ENCODE measurements around the gene CRYBB3. TPM values are rescaled to one million over a fixed set of nuclear protein-coding genes. Genes with fewer than 3 reads are reported as not detected.
A peak's percentile ranks its signal among the peaks of the same experiment; 100 is the strongest.
"Not testable (repeated sequence)": the region's sequence is repeated elsewhere in the genome, so short reads cannot be mapped to it uniquely, and the experiment has no call there.

Gene CRYBB3
- total RNA-seq, 1 donor from 2014 or later, result 0.64 TPM

DNA sequence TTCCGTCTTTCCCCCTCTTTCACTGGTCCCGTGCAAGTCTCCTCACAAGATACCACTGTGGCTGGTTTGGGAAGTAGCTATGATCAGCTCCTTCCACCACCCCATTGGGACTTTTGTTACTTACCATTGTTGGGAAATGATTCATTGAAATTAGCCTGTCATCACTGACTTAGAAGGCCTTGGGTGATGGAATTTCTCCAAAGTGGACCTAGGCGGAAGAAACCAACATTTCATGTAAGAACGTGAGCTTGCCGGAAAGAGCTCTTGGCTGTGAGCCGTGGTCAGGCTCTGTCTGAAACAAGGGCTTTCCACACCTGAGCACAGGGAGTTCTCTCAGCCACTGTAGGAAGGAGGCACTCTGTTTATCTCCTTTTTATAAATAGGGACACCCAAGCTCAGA lies 23.5 kb upstream of the CRYBB3 start:
- peak; percentile 67 for ATAC-seq

GRCh38 chr22:25176799-25177198 lies 22.9 kb upstream of the CRYBB3 start:
- no peak for ATAC-seq

DNA sequence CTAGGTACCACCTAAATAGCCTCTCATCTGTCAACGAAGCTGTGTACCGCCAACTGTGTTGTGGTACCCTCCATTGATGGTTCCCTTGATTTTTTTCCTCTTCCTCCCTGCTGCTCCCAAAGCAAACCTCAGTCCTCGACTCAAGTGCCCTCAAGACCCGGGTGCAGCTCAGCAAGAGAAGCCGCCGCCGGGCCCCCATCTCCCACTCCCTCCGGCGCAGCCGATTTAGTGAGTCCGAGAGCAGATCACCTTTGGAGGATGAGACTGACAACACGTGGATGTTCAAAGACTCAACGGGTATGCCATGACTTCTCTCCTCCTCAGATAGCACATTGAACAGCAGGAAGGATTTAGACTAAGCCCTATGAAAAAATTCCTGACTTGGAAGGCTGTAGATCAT lies 22.4 kb upstream of the CRYBB3 start:
- ATAC-seq, result no peak

- ATAC-seq, result no peak
These were observed 21.8 kb upstream of the CRYBB3 start for GRCh38 chr22:25177895-25178294.

DNA sequence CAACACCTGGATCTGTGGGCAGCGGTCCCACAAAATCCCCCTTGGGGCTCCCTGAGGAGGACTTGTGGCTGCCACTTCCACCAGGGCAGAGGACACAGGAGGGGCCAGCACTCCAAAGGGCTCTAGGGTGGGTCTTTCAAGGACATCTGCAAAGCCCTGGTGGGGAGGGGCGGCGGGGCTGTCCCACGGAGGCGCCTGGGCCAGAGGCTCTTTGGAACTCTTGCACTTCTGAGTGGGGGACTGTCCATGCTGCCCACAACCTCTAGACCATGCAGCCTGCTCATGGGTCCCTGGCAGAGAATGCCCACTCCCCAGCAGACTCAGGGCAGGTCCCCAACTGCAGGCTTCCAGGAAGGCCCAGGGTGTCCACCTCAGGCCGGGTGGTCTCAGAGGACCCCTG lies 21.3 kb upstream of the CRYBB3 start:
- peak; percentile 24 for ATAC-seq

DNA sequence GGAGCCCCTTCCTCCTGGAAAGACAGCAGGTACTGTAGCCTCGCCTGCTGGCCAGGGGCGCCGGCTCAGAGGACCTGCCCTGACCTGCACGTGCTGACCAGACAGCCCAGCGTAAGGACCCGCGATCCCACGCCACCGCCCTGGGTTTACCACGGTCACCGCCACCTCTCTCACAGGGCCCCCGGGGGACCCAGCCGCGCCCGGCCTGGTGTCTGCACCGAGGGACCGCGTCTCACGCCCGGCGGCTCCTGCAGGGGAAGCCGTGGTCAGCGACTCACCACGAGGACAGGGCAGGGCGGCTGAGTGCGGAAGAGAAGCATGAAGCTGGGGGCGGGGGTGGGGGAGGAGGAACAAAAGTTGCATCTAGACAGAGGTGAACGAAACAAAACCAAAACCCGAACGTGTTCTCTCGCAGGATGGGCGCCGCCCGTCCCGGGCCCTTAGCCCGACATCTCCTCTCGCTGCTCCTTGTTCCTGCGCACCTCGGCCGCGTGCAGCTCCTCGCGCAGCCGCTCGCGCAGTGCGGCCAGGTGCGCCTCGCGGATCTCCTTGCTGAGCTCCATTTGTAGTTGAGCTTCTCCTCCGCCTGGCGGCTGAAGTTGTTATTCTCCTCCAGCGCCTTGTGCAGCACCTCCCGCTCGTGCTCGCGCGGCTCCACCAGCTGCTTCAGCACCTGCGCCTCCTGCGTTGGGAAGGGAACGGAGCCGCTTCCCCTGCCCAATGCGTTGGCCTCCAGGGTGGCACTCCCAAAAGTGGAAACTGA lies 20.6 kb upstream of the CRYBB3 start:
- peak; percentile 12 for ATAC-seq

DNA sequence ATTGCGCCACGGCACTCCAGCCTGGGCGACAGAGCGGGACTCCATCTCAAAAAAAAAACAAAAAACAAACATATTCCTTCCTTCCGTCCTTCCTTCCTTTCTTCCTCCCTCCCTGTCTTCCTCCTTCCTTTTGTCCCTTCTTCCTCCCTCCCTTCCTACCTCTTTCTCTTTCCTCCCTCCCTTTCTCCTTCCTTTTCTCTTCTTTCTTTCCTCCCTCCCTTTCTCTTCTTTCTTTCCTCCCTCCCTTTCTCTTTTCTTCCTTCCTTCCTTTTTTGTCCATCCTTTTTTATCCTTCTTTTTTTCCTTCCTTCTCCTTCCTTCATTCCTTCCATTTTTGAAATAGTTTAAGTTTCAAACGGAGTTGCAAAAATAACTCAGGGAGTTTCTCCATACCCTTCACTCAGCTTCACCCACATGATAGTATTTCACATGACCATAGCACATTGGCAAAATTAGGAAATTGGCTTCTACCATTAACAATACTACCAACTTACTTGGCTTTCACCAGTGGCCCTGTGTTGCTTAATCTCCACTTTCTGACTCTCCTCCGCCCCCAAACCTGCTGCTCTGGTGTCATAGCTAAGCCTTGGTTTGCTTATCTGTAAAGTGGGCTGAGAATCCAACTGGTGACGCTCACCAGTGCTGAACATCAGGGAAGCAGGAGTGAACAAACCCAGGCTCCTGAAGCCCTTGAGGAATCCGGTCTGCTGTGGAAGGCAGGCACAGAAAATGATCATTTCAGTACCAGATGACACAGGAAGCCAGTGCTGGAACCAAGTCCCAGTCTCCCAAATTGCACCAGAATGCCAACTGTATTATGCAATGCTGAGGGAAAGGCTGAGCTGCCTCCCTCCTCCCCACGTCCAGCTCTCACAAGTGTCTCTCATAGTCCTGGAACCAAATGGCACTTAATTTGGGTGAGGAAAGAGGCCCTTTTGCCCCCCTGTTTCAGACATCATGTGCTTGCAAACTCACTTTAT lies 17.2 kb upstream of the CRYBB3 start:
- no peak for ATAC-seq

DNA sequence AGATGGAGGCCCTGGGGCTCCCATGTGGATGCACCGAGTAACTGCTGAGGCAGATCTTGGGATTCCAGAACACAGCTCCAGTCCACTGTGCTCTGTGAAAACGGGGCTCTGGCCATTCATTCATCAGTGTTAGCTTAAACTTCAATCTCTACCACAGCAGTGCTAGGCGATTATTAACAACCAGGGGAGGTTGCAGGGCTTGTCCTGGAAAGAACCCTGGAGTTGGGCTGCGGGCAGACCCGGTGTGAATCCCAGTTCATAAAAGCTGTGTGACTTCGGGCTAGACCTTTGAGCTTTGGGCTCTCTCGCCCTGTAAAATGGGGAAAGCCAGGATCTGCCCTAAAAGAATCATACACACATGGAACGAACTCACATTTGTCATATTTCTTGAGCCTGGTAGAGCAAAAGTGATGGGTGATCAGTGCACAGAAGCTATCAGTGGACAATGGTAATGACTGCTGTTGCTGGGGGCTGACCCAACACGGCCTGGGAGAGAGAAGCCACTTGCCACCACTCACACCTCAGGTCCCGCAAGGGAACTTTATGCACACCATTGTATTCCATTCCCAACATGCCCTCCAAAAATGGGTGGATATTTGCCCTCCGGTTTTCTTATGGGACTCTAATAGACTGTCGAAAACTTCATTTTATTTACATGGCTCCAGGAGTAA lies 15.6 kb upstream of the CRYBB3 start:
- ATAC-seq, result no peak

DNA sequence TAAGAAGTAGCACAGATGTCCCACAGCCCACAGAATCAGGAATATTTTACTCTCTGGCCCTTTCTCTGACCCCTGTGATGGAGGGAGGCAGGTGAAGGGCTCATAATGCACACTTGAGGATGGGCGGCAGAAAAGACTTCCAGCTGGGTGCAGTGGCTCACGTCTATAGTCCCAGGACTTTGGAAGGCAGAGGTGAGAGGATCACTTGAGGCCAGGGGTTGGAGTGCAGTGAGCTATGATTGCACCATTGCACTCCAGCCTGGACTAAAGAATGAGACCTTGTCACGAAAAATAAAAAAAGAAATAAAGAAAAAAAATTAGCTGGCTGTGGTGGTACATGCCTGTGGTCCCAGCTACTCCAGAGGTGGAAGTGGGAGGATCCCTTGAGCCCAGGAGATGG lies 13.5 kb upstream of the CRYBB3 start:
- no peak for ATAC-seq

- ATAC-seq, result no peak
These were observed 12.2 kb upstream of the CRYBB3 start for GRCh38 chr22:25187469-25187868.

GRCh38 chr22:25192406-25192805 lies 7.3 kb upstream of the CRYBB3 start:
- no peak for ATAC-seq

- no peak for ATAC-seq
These were observed 6.5 kb upstream of the CRYBB3 start for GRCh38 chr22:25193130-25193529.

DNA sequence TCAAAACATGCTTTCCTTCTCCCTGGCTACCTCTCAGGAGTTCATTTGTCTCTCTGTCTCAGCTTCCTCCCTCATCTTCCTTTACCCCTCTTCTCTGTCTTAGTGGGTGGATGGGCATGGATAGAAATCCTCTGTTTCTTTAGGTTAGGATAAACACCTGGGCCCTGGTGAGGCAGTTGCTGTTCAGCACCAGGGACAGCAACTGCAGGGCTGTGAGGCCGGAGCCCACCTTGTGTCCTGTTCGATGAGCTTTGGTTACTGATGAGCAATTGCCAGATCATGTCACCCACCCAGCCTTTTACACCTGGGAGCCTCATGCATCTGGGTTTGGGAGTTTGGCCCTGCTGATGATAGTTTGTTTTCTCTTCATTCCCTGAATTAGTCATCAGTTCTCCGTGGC lies 6.1 kb upstream of the CRYBB3 start:
- ATAC-seq, result no peak

DNA sequence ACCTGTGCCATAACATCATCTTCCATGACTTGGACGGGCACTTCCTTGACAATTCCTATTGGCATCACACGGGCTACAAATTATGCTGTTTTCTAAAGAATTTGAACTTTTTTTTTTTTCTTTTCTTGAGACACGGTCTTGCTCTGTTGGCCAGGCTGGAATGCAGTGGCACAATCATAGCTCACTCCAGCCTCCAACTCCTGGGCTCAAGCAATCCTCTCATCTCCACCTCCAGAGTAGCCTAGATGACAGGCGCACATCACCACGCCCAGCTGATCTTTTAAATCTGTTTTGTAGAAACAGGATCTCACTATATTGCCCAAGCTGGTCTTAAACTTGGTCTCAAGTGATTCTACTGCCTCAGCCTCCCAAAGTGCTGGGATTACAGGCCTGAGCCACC lies 3.3 kb upstream of the CRYBB3 start:
- no peak for ATAC-seq

DNA sequence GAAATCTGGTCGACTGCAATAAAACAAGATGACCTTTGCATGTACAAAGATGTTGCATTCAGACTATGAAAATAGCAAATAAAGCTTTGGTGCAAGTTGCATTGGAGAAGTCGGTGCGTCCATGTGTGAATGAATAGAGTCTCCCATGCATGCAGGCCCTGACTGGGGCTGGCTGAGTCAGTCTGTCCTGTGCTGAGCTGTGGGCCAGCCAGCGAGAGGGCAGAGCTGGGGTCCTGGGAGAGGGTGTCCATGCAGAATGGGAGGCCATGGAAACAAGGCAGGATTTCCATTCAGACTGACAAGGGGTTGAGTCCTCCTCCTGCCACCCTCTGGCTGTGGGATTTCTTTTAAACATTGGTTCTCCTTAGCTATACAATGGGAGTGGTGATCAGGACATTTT lies 2.3 kb upstream of the CRYBB3 start:
- ATAC-seq, result no peak

DNA sequence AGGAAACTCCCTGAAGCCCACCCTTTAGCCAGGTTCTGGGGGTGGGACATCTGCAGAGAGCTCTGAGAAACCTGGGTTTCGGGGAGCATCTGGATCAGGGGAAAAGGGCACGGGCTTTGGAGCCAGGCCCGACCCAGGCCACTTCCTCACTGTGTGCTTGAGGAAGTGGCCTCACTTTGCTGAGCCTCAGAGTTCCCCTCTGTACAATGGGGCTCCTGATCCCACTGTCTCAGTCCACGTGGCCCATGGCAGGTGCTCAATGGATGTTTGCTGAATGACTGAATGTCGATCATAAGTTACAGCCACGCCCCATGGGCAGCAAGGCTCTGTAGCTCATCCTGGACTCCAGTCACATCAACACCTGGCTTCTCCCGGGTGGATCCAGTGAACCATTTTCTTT lies 1.3 kb downstream of the CRYBB3 start:
- no peak for ATAC-seq

DNA sequence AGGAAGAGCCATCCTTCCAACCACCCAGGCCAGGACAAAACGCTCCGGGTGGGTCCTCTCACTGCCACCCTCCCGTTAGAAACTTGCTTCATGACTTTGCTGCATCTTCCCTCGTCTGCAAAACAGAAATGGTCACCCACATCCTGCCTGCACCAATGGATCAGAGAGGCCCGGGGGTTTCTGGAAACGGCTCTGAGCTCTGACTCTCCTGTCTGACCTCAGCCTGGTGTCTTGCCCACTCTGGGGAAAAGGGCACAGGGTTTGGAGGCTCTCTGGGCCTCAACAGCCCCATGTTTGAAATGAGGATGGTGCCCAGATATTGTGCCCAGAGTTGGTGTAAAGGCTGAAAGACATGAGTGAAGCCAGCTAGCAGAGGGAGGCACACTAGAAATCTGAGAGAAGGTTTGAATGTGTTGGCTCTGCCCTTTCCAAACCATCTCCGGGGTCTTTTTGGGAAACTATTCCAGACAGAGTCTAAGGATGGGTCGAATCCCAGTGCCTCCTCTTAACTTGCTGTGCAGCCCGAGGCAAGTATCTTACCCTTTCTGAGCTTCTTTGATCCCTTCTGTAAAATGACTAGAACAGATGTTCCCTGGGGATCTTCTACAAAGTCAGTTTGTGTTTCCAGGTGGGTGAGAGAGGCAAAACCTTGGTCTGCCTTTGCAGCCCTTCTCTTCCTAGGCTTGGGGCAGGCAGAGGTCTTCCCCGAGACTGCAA lies 2.1 kb downstream of the CRYBB3 start:
- no peak for ATAC-seq

DNA sequence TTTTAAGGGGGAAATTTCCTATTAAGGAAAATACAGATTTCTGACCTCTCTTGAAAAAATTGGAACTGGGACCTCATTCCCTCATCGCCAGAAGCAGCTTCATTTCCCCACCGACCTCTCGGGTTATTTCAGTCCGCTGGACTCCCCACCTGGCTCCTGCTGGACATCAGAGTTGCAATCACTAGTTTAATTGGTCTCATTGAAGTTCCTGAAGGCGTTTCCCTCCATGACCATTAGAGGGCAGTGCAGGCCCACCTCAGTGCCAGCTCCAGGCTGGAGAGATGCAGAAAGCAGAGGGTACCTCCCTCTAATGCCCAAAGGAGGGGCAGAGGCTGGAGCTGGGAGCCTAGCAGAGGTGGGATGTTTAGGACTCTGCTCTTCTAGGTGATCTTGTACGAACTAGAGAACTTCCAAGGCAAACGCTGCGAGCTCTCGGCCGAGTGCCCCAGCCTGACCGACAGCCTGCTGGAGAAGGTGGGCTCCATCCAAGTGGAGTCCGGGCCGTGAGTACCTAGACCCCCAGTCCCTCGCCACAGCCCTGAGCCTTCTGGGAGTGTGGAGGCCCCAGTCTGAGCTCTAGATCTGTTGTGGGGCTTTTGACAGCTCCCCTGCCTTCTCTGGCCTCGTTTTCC lies 2.7 kb downstream of the CRYBB3 start:
- peak; percentile 52 for ATAC-seq

GRCh38 chr22:25203082-25203481 lies 3.4 kb downstream of the CRYBB3 start:
- no peak for ATAC-seq

- ATAC-seq, result not testable (repeated sequence)
These were observed 4.9 kb downstream of the CRYBB3 start for GRCh38 chr22:25204547-25204946.

- ATAC-seq, result no peak
These were observed 6.2 kb downstream of the CRYBB3 start for GRCh38 chr22:25205847-25206246.

DNA sequence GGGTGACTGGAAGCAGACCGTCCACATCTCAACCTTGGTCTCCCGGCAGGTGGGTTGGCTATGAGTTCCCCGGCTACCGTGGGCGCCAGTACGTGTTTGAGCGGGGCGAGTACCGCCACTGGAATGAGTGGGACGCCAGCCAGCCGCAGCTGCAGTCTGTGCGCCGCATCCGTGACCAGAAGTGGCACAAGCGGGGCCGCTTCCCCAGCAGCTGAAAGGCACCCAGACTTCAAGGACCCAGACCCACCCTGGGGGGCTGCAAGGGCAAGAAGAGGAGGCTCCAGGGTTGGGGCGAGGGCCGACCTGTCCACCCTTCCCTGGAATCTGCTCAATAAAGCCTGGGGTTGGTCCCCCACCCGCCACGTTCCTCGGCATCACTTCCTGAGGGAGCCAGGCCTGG lies 7.3 kb downstream of the CRYBB3 start:
- no peak for ATAC-seq

All from esophagus mucosa (tissue), 1 donor.